Activated effector memory CD4-positive, alpha-beta T cell treated with Interleukin-2 at 50 U/mL for 16 hours (primary cell): Measurements from ENCODE around the gene SOX5.

Experiments used
- DNase-seq: peaks from one replicate; pipeline ENCODE4 v3.0.0-alpha.2; 2020

The SOX5 gene

DNA sequence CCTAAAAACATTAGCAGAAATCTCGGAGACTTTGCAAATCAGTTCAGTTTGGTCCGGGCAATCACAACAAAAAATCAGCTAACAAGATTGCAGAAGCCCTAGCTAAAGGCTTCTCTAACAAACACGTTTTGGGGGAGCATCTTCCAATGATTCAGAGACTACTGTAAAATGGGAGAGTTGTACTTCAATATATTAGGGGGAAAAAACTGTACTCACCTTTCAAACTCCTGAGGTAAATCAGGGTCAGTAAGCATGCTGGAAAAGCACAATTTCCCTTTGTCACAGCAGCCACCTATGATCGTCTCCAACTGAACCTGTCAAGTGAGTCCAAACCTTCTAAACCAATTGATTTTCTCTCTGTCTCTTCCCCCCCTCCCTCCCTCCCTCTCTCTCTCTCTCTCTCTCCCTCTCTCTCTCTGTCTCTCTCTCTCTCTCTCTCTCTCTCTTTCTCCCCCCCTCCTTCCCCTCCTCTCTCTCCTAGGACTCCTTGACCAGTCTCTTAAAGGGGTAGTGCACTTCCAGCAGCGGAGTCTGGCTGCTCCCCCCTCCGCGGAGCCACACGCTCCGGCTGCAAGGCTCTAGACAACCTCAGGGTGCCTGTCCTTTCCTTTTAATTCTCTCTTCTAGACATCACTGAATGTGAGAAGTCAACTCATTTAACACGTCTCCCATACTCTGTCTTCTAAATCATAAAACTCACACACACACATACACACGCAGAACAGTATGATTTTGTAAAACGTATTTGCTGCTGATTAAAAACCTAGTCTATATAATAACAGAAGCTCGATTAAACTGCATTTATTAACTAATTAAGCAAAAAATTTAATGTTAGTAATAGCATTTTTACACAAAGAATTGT, at the start of gene SOX5:
Gene SOX5, minus strand, starts transcription at position 323 of the 862 bp plus-strand sequence. Its CDS starts 69 bp downstream, at position 254.
- DNase-seq, result no peak

DNA sequence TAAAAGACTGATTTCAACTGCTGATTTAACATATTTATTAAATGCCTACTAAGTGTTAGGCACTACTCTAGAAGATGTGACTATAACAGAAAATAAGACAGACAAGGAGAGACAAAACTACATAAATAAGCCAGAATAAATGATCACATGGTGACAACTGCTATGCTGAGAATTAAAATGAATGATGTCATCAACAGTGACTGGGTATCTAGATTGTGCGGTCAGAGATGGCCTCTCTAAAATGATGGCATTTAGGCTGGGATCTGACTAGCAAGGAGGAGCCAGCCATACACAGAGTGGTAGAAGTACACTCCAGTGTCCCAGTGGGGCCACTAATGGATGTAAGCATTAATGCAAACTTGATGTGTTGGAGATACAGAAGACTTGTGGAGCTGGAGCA, 37.6 kb upstream of the SOX5 start:
- no peak for DNase-seq

DNA sequence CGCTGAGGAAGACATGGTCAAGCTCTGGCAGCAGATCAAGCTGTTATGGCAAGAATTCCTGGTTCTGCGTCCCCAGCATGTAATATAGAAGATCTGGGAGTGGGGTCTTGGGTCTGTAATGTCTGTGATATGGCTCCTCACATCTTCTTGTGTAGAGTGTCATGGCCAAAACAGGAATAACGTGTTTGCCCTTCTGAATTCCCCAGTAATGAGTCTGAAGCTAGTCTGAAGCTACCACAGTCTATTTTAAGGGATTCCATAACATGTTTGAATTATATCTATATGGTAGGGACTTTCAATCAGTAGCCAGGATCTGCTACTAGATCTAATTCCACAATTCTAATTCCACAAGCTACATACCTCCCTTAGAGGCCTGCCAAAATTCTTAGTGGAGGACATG, 31.4 kb upstream of the SOX5 start:
- DNase-seq, result no peak

DNA sequence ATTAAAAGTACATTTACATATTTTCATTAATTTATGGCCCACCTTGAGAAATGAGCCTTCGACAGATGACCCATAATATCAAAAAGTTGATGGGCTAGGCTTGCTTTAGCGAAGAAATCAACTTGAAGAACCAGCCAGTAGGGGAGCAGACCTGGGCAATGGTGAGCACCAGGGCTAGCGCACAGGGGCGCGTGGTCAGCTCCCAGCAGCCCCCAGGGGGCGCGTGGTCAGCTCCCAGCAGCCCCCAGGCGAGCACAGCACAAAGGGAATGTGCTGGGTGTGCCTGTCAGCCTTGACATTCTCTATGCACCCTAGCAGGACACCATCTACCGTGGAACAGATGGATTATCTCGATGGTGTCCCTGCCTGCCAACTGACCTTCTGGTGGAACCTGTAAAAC, 15.3 kb upstream of the SOX5 start:
- DNase-seq, result no peak

DNA sequence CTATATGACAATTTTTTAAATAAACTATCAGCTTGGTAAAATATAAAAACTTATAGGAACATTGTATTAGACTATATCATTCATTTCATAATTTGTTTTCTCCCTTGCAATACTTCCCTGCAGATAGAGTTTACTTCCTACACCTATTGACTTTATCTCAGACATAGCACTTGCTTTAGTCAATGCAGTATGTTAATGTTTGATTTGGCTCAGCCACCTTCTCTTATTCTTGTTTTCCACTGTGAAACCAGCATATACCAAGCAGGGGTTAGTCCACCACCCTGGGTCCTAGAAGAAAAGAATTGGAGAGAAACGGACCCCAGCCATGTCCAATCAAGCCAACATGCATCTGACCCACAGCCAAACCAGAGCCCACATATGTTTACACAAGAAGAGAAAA, 10.4 kb upstream of the SOX5 start:
- DNase-seq, result no peak

DNA sequence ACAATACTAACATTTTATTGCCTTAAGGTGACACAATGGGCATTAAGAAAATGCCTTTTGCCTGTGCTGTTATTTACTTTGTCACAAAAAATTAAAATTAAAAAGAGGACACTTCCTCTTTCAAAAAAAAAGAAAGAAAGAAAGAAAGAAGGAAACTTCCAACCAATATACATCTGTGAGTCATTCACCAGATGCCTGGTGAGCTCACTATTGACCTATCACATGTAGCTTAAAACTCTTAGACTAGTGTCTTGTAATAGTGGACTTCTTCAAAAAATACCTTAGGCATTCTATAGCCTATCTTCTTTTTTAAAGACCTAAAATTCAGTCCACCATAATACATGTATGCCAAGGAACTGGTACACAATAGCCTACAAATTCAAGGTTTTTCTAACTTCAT, 4.9 kb upstream of the SOX5 start:
- DNase-seq, result no peak

DNA sequence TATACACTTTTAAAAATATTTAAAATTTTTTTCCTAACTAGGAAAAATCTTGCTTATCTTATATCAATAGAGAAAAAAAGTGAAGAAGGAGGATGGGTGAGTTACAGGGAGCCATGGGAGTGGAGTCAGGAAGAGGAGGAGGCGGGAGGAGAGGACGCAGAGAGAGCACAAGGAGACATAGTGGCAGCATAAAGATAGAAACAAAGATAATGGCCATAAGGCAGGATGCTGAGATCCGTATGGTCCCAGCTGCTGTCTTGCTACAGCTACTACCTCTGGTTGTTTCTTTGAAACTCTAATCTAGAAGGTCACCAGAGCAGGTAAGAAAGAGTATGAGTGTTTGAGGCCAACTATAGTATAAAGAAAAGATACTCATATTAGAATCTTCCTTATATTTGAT, 2.6 kb upstream of the SOX5 start:
- DNase-seq, result no peak

DNA sequence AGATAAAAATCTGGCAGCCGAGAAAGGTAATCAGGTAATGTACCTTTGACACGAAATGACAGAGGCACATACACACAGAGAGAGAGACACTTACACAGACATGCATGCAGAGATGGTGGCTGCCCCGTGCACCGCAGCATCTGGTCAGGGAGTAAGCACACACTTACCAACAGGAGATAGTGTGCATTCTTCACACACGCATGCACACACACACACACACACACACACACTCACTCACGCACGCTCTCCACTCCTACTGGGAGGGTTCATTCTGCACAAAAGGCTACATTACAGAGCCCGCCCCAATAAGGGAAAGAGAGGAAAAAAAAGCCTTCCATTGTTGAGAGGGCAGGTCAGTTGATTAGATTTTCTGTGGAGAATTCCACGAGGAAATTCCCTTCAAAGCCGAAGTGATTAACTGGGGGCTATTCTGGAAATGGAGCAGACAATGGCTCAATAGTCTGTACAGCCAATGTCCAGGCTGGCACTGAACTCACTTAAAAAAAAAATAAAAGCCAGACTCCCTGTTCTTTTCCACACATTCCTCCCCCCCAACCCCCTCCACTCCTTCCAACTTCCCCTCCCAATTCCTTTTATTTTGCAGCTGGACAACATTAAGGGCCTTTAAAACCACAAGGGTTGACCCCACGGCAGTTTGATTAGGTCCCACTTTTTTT, 1.4 kb upstream of the SOX5 start:
- DNase-seq, result no peak

DNA sequence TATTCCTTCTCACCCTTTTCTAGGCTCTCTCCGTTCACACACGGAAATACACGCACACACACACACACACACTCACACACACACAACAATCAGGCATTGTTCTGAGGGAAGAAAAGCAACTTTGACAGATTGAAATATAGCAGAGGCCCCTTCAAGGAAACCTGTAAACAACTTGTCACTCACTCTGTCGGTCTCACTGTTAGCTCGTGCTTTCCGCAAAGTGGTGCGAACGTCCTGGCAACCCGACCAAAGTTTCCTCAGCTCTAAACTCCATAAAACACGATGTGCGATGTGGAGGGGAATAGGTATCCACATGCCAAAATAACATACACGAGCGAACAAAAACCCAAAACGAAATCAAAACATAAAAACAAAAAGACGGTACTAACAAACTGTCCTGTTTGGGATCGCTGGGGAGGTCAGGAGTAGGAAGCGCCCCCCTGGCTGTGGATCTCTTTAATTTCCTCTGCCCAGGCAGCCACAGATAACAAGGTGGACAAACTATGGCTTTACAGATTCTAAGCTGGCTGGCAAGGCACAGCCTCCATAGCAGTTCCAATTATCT, 822 bp upstream of the SOX5 start:
- DNase-seq, result no peak

DNA sequence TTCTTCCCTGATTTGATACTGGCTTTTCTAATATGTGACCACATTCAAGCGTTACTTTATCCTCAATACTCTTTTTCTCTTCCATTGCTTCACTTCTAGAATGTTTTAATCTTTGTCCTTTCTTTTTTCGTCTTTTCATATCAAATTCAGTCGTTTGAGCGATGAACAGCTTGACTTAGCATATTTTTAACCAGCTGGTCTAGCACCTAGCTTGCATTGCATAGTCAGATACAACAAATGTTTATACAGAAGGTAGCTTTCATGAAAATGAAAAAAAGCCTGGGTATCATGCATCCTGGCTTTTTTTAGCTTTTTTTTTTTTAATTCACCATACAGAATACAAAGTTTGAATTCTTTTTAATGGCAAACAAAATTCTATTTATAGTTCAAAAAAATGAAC, 1.2 kb downstream of the SOX5 start:
- DNase-seq, result no peak

DNA sequence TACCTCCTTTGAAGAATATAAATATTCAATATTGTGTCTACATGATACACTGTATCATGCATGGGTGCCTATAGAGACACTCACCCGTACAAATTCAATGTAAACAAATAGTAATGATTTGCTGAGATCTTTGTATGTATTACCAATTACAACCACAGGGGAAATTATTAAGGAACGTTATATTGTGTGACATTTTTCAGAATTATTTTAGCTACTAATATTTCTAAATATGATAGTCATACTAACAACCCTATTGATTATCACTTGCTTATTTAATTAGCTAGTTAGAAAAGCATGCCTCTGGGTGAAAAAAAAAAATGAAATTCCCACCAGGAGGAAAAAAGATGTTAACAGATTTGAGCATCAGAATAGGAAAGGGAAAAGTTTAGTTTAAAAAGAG, 2.1 kb downstream of the SOX5 start:
- DNase-seq, result no peak

DNA sequence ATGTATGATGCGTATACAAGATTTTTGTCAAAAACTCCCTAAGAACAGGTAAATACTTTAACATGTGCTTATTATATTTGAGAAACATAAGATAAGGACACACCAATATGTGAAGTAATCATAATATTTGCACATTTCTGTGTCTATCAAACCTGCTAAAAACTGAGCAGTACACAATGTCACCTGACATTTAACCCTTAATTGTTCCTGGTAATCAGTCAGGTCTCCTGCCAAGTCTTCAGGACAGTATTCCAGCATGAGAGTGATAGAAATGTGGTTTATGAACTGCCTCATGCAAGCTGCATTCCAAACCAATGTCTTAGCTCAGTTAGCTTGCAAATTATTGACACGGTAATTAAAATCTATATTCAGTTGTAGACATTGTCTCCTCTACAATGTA, 4.2 kb downstream of the SOX5 start:
- no peak for DNase-seq

DNA sequence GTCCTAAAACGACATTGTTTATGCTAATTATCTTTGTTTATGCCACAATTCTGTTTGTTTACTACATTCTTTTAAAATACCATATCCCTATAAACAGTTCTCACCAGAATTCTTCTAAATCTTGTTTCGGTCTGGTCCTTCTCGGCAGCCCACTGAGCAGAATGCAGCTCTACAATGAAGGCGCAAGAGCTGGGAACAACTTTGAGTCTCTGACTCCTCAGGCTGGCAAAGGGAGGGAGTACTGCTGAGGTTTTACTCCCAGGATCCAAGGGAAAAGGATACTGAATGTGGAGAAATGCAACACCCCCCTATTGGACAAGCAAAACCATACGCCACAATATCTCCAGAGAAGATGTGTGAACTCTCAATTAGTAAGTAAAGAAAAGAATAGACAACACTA, 5.4 kb downstream of the SOX5 start:
- no peak for DNase-seq

DNA sequence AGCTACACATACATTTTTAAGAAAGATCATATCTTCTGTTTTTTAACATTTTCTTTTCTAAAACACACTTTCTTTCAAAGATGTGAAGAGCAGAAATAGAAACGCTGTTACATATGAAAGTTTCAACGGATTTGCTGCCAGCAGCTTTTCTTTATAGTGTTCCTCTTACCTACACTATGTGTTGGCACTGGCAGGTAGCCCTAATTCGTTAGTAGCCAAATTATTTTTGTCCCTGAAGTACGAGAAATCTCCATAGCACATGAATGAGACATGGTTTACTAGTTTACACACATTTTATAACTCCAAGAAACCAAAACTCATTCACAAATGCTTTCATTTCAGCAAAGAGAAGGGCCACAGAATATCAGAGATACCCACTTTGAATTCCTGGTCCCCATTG, 6.6 kb downstream of the SOX5 start:
- no peak for DNase-seq

DNA sequence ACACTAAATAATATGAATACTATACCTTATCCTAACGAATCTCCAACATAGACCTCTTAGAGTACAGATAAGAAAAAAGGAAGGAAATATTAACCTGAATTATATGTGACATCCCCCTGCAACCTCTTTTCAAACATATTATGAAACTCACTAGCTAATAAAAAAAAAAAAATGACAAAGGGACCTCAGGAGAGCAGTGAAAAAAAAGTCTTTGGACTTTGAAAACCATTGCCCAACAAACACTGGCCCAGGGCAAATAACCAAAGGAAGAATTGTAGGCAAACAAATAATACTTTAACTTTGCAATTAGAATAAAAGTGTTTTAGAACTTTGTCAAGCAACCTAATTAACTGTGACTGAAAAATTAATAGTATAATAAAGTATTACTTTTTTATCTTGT, 7.7 kb downstream of the SOX5 start:
- no peak for DNase-seq

DNA sequence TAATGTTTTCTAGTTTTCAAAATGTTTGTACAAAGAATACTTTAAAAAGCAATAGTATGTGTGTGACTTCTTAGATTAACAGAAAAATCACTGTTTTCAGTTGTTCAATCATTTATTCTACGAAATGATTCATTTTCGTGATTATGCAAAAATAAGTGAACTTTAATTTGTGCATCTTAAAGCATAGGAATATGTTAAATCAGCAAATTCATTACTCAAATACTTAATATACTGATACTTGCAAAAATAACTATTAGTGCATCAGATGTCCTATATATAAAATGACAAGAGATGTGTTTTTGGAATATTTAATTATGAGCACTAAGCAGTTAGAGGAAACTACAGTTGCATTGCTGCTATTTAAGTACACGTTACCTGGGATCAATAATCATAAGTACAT, 11.0 kb downstream of the SOX5 start:
- no peak for DNase-seq

DNA sequence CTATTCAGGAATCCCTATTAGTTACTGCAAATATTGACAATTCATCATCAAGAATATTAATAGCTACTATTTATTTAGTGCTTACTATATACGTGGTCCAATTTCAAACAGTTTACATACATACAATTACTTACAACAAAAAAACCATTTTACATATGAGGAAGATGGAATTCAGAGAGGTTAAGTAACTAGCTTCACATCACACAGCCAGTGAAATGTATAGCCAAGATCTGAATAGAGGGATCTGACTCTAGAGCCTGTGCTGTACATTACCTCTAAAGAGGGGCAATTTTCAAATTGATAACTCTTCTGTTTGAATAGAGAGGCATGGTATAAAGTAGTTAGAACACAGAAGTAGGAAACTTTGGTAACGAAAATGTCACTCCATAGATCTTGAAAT, 18.3 kb downstream of the SOX5 start:
- no peak for DNase-seq

DNA sequence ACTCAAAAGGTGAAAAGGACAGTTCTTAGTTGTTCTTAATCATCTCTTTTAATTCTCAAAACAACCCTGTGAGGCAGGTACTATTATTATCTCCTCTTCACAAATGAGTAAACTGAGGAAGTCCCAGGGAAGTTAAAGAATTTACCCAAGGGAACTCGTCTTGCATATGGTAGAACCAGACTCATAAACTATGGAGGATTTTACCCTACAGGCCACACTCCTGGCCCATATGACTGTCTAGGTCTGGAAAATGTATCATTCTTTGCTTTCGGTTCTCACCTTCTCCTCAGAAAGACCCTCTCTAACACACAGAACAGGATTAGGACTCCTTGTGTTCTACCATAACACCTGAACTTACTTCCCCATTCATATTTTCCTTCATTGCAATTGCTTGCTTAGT, 18.9 kb downstream of the SOX5 start:
- no peak for DNase-seq

DNA sequence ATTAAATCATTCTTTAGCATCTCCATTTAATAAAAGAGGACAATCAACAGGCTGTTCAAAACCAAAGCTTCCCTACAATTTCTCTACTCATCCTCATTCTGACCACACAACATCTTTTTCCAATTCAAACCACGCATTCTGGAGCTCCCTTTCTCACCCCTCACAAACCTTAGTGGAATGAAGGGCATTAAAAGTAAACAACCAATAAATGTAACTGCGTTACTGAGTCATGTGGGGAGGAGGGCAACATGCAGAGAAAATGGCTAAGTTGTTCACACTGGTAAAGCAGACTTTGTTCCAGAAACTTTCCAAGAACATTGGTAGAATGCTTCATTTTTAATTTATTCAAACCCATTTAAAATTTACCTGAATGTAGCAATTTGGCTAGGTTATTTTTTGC, 19.6 kb downstream of the SOX5 start:
- no peak for DNase-seq

DNA sequence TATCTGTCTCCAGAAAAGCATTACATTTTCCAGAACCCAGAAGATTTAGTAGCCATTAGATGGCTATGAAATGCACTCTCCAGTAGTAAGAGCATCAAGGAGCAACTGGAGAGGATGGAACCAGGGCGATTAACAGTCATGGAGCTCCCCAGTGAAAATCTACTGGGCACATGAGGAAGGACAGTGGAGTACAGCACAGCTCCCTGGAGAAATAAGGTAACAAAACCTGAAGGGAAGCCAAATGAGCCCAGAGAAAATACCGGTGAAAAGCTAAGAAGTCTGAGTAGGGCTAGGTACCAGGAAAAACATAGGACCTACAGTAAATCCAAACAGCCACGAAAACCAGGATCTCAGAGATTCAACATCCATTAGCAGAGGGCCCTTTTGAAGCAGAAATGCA, 21.6 kb downstream of the SOX5 start:
- DNase-seq, result no peak

DNA sequence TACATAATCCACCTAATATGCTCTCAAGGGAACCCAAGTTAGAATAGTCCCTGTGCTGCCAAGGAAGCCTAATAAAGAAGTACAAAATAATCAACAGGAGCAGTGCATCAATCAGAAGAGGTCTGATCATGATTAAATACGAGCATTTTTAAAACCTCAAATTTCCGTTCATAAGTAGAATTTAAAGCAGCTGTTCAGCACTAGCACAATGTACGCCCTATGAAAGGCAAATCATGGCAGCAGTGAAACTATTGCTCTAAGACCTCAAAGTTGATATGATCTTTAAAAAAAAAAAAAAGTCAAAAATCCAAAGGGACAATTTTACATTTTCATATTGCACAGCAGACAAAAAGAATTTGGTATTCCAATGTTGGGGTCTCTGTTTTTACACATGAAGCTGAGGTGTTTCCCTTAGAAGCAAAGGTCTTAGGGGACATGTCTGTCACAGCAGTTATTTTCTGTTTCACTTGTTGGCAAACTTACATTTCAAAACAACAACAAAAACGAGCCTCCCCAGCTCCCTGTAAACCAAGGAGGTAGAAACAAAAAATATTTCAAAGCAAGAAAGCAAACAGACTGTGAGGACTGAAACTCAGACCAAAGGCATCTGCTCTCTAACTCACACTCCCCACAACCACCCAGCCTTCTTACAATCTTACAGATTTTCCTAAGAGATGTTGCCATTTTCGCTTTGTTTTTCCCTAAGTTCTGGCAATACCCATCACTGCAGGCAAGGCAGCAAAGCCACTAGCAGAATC, 28.2 kb downstream of the SOX5 start:
- no peak for DNase-seq

DNA sequence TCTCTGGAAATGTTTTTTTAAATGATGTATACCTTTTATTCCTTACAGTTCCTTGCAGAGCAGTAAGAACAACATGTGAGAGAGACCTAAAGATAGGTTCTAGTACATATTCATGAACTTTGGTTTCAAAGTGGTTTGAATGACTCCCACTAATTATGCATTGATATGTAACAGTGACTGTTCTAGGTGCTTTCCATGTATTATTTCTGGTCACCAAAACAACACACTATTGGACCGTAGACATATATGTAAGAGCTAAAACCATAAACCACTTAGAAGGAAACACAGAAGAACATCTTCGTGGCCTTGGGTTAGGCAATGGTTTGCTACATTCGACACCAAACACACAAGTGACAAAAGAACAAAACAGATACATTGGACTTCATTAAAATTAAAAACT, 37.9 kb downstream of the SOX5 start:
- no peak for DNase-seq

DNA sequence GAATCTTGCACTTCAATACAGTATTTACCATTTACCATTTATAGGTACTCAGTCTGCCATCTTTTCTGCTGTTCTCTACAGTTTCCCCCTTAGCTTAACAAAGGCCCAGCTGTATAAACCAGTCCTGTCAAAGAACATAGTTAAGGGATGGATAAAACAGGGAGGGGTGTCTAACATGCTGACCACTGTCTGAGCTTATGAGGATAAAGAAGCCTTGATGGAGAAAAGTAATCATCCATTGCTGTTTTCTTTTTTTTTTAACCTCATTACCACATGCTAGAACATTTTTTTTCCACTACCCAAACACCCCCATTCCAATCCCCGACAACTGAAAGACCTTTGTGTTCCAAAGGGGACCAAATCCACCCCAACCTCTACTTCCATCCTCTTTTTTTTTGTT, 39.9 kb downstream of the SOX5 start:
- no peak for DNase-seq

DNA sequence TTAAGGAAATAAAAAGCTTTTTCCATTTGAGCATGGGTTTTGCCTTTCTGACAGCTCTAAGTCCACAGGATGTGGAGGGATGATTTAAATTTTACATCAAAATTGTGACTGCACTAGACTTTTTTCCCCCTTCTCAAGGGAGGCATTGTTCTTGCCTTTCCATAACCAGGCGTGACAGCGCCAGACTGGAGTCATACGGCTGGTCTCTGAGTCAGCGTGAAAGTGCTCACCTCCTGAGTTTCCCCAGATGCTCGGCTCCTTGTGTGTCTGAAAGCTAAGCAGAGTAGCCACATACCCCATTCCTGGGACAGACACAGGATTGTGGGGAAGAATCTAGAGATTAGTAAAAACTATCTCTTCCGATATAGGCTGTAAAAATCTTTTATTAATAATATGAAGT, 43.1 kb downstream of the SOX5 start:
- no peak for DNase-seq
